Effector memory CD8-positive, alpha-beta T cell (primary cell): ENCODE data around the gene MRGPRG.

Experiments
- ATAC-seq: fragments of 150-1000 bp; cut with Tn5 transposase; replicated peaks from 2 replicates; pipeline ENCODE4 v1.10.0; 2021; ENCODE audit warnings: mild to moderate bottlenecking, moderate library complexity
- DNase-seq, 3 experiments: peaks; one replicate each; pipeline ENCODE4 v3.0.0; 2021
- H3K27ac Mint-ChIP-seq, 2 donors: one replicate each; pipeline ENCODE4 v1.8.0; 2022; ENCODE audit warnings: mild to moderate bottlenecking in 2 of 2, mixed read lengths in 2 of 2, moderate library complexity in 2 of 2
- H3K27me3 Mint-ChIP-seq, 2 donors: one replicate each; pipeline ENCODE4 v1.8.0; 2022; ENCODE audit warnings: mixed read lengths in 2 of 2
- H3K36me3 Mint-ChIP-seq: one replicate; pipeline ENCODE4 v1.8.0; 2022; ENCODE audit warnings: mild to moderate bottlenecking, moderate library complexity, mixed read lengths; ENCODE audit not compliant: insufficient read depth
- H3K4me1 Mint-ChIP-seq, 2 donors: one replicate each; pipeline ENCODE4 v1.8.0; 2022; ENCODE audit warnings: low read depth in 2 of 2, mixed read lengths in 2 of 2
- H3K4me3 Mint-ChIP-seq, 2 donors: one replicate each; pipeline ENCODE4 v1.8.0; 2022; ENCODE audit warnings: mild to moderate bottlenecking in 2 of 2, mixed read lengths in 2 of 2, moderate library complexity in 2 of 2
- H3K9me3 Mint-ChIP-seq, 2 donors: one replicate each; pipeline ENCODE4 v1.8.0; 2022; ENCODE audit warnings: mixed read lengths in 2 of 2

The MRGPRG gene

DNA sequence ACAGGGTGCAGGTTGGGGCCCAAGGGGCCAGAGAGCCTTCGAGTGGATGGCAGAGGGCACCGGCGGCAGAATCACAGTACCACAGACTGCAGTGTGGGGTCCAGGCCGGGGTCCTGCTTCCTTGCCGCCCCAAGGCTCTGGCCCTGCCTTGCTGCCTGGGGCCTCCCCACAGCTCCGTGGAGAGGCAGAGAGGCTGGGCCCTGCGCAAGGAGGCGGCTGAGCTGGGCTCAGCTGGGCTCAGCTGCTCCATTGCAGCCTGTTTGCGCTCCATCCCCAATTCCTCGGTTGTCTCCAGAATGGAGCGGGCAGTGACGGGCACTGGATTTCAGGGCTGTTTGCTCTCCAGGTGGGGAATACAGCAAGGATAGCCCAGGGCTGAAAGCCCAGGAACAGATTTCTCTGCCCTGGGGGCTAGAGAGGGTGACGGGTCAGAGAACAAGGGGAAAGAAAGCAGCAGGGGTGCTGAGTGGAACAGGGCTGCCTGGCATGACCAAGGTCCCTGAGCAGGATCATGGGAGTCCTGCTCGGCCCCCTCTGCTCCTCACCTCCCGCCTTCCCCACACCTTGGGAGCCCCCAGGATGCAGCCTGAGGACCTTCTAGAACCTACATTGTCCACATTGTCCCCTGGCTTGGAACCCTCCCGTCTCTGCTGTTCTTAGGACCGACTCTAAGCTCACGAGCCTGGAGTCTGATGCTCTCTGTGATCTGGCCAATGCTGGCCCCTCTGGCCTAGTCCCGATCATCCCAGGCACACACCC lies 18.9 kb downstream of the MRGPRG start:
- Mint-ChIP-seq H3K4me1 (peaks cover 2 to 4% of the 10 kb centered on the region in 2 donors), H3K36me3 (peaks cover 4% of the 10 kb centered on the region), H3K27me3 (peaks cover 5 to 74% of the 10 kb centered on the region in 2 donors), H3K9me3 (no peaks in the 10 kb centered on the region), H3K4me3 (no peak overlapping the region), H3K27ac (no peak overlapping the region)
- no peak for ATAC-seq
- DNase-seq, result no peak

DNA sequence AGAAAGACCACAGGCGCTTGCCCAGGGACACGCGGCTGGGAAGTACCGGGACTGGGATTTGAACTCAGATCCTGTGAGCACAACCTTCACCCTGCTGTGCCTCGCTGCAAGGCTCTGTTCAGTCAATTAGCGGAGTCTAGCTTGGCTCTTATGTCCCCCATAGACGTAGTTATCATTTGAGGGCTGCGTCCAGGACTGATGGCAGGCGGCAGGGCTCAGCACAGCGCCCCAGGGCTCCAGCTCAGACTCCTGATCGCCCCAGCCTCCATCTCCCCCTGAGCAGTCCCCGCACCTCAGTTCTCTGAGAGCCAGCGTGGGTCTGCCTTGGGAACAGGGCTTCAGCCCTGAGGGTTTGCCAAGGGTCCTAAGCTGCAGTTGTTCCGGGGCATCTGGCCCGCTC lies 19.8 kb downstream of the MRGPRG start:
- Mint-ChIP-seq H3K27ac (no peak overlapping the region), H3K36me3 (peaks cover 4% of the 10 kb centered on the region), H3K27me3 (peaks cover 5 to 78% of the 10 kb centered on the region in 2 donors), H3K4me1 (peaks cover 2 to 4% of the 10 kb centered on the region in 2 donors), H3K9me3 (no peaks in the 10 kb centered on the region), H3K4me3 (no peak overlapping the region)
- no peak for ATAC-seq
- no peak for DNase-seq

DNA sequence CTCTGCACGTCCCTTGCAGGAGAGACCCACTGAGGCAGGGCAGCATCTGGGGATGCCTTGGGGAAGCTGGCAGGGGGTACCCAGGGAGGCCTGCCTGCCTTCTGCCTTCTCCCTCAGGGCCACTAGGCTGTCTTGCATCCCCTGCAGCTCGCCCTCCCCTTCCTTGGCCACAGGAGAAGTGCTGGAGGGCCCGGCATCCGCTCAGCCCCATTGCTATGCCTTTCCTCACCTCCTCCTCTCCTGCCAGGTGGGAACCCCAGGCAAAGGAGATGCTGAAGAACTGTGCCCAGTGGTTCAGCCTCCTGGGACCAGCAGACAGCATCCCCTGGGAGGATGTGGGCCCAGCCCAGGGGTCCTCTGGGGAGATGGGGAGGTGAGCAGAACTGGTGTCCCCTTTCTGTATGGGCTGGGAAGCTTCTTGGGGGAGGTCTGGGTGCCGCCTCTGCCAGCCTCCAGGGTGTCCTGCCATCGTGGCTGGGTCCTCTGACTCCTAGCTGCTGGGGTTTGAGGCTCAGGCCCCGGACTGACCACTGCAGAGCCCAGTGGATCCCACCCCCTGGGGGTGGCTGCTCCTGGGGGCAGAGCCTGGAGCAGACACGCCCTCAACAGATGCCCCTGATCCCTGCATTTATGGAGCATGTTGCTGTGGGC lies 20.6 kb downstream of the MRGPRG start:
- no peak for ATAC-seq
- peaks cover 4% of the 10 kb centered on the region for H3K36me3 Mint-ChIP-seq
- H3K4me3 Mint-ChIP-seq, result no peak overlapping the region
- H3K27me3 Mint-ChIP-seq, result peaks cover 5 to 83% of the 10 kb centered on the region in 2 donors
- no peak for DNase-seq
- no peak overlapping the region for H3K27ac Mint-ChIP-seq
- H3K4me1 Mint-ChIP-seq, result peaks cover 2 to 4% of the 10 kb centered on the region in 2 donors
- no peaks in the 10 kb centered on the region for H3K9me3 Mint-ChIP-seq

DNA sequence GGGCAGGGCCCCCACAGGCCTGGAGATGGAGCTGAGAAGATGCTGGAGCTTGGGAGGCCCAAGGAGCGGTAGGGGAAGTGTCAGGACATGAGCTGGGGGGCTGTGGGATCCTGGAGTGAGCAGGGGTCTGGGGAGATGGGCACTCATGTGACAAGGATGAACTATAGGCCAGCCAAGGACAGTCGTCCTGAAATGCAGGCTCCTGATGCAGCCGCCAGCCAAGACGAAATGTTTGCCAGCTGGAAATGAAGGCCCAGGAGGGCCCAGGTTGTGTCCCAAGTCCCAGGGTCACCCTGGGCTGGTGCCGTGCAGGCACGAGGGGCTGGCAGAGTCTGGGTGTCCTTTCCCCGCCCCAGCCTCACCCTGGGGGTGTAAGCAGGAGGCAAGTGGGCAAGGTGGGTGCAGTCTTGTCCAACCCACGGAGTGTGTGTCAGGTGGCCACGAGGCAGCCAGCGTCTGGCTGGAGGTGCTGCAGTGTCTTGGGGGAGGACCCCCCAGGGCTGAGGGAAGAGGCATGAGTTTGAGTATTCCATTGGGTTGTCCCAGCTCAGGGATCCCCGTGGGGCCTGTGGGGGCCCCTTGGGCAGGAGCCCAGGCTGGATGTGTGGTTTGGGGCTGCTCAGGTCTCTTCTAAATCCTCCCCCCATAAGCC lies 21.4 kb downstream of the MRGPRG start:
- DNase-seq, result no peak
- no peak for ATAC-seq
- Mint-ChIP-seq H3K27ac (no peak overlapping the region), H3K9me3 (no peaks in the 10 kb centered on the region), H3K4me1 (no peaks in the 10 kb centered on the region), H3K36me3 (peaks cover 4% of the 10 kb centered on the region), H3K27me3 (peaks cover 5 to 76% of the 10 kb centered on the region in 2 donors), H3K4me3 (no peak overlapping the region)

DNA sequence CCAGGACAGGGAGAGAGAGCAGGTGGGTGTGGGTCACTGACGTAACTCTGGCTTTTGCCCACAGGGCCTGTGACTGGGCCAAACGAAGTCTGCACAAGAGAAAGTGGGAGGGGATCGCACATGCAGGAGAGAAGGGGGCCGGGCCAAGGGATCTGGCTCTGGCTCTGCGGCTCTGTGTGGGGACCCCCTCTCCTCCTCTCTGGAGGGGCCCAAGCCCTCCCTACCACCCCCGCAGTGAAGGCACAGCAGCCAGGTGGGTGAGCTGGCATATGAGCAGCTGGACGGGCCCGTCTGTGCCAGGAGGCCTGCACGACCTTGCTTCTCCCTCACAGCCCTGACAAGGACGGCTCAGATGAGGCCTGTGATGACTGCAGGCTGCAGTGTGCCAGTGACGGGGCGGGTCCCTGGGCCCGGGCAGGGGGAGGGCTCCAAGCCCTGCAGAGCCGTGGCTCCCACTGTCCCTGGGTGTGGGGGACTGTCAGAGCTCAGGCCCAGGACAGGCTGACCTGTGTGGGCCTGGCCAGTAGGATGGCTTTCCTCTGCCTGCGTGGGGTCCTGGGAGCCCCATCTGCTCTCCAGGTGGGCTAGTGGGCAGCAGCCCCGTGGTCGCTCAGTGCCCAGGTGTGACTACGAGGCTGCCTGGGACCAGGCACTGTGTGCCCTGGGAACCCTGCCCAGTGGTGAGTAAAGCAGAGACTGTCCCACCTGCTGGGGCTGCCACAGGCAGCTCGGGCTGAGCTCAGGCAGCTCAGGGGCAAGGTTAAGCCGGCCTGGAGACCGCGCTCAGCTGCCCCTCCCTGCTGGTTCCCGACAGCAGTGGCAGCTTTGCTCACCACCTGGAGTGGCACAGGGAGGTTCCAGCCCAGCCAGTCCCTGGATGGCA lies 22.2 kb downstream of the MRGPRG start:
- H3K27me3 Mint-ChIP-seq, result peaks cover 0 to 70% of the 10 kb centered on the region in 2 donors
- H3K9me3 Mint-ChIP-seq, result no peaks in the 10 kb centered on the region
- no peaks in the 10 kb centered on the region for H3K4me1 Mint-ChIP-seq
- no peak for ATAC-seq
- H3K27ac Mint-ChIP-seq, result no peak overlapping the region
- no peak for DNase-seq
- H3K4me3 Mint-ChIP-seq, result no peak overlapping the region
- peaks cover 4% of the 10 kb centered on the region for H3K36me3 Mint-ChIP-seq

DNA sequence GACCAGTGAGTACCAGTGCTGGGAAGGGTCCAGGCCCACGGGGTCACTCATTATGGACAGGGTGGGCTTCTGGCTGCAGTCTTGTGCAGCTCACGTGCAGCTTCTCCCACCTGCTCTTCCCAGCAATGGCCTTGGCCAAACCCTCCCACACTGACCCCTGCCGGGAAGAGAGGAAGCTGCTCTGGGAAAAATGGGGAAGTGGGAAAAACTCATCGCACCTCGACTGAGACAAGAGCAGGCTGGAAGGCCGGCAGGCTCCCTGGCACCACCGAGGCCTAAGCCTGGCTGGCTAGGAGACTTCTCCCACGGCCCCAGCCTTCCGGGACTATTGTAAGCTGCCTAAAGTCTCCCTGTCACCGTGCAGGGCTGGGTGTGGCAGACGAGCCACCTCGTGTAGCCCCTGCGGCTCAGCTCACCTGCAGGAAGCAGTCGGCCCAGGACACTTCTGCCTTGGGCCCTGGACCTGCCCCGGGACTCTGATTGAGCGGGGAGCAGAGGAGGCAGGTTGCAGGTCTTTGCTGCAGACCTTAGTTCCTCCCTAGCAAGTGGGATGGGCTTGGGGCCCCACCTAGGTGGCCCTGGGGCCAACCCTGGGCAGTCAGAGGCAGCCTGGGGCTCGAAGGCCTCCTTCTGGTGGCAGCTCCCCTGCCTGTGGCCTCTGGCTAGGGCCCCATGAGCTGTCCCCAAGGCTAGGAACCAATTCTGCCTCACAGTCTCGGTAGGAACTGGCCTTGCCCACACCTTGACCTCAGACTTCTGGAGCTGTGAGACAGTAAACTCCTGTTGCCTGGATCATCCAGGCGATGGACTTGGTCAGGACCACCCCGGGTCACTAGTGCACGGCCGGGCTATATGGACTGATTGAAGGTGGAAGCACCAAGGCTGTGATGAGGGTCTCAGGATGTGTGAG lies 23.1 kb downstream of the MRGPRG start:
- no peak for DNase-seq
- H3K27me3 Mint-ChIP-seq, result peaks cover 0 to 61% of the 10 kb centered on the region in 2 donors
- peaks cover 4% of the 10 kb centered on the region for H3K36me3 Mint-ChIP-seq
- no peak overlapping the region for H3K4me3 Mint-ChIP-seq
- H3K27ac Mint-ChIP-seq, result no peak overlapping the region
- no peak for ATAC-seq
- H3K9me3 Mint-ChIP-seq, result no peaks in the 10 kb centered on the region
- H3K4me1 Mint-ChIP-seq, result no peaks in the 10 kb centered on the region

DNA sequence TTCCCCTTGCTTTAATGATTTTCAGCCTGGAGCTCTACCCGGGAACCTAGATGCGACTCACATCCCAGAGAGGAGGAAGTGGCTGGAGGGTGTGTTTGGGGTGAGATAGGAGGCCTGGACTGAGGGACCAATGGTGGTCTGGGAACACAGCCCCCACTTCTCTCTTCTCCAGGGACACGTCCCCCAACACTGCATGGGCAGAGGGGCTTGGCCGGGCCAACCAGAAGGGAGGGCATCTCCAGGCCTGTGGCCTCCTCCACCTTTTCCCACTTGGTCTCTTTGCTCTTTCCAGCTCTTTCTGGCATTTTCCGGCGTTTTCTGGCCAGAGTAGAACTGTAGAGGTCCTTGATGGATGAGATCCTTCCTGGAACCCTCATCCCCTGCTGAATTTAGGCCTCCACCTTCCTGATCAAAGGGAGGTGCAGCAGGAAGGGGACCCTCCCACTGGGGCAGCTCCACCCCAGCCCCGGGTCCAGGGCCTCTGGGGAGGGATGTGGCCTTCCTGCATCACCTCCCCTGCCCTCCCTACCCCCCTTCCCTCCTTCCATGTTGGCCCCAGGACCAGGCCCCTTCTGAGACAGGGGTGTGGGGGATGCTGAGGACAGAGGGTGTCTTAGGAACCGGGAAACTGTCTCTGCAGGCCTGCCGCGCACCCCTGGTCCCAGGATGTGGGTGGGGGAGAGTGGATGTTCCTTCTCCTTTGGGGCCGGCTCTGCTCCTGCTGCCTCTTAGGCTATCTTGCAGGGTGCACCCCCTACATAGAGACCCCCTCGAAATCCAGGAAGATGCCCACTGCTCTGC lies 24.4 kb downstream of the MRGPRG start:
- H3K4me3 Mint-ChIP-seq, result no peak overlapping the region
- peaks cover 5 to 57% of the 10 kb centered on the region in 2 donors for H3K27me3 Mint-ChIP-seq
- peaks cover 4% of the 10 kb centered on the region for H3K36me3 Mint-ChIP-seq
- DNase-seq, result no peak
- H3K27ac Mint-ChIP-seq, result no peak overlapping the region
- no peak for ATAC-seq
- H3K9me3 Mint-ChIP-seq, result no peaks in the 10 kb centered on the region
- no peaks in the 10 kb centered on the region for H3K4me1 Mint-ChIP-seq

DNA sequence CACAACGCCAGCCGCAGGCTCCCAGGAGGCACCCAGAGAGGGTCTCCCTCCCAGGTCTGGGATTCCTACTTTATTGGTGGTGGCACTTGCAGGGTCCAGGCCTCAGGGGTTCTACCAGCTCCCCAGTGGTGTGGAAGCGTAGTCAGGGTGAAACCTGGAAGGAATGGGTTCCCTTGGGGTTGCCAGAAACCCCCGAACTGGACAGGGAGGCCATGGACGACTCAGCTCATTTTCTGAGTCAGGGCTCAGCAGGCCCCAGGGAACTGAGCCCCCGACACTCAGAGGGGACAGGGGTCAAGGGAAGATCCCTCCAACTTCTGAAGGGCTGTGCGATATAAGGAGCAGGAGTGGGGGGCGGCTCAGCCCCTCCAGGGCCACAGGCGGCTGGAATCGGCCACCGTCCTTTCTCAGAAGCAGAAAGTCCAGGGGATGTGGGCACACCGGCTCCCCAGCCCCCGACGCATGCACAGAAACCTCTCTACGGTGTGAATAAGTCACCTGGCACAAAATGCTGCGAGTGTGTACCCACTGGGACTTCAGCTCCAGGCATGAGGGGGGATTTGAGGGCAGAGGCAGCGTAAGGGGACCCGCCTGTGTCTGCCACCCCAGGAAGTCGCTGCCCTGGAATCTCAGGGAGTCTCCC lies 25.1 kb downstream of the MRGPRG start:
- H3K4me1 Mint-ChIP-seq, result no peaks in the 10 kb centered on the region
- DNase-seq (no peak), ATAC-seq (no peak)
- H3K27me3 Mint-ChIP-seq, result peaks cover 5 to 52% of the 10 kb centered on the region in 2 donors
- H3K9me3 Mint-ChIP-seq, result no peaks in the 10 kb centered on the region
- H3K4me3 Mint-ChIP-seq, result no peak overlapping the region
- H3K36me3 Mint-ChIP-seq, result peaks cover 4% of the 10 kb centered on the region
- no peak overlapping the region for H3K27ac Mint-ChIP-seq

DNA sequence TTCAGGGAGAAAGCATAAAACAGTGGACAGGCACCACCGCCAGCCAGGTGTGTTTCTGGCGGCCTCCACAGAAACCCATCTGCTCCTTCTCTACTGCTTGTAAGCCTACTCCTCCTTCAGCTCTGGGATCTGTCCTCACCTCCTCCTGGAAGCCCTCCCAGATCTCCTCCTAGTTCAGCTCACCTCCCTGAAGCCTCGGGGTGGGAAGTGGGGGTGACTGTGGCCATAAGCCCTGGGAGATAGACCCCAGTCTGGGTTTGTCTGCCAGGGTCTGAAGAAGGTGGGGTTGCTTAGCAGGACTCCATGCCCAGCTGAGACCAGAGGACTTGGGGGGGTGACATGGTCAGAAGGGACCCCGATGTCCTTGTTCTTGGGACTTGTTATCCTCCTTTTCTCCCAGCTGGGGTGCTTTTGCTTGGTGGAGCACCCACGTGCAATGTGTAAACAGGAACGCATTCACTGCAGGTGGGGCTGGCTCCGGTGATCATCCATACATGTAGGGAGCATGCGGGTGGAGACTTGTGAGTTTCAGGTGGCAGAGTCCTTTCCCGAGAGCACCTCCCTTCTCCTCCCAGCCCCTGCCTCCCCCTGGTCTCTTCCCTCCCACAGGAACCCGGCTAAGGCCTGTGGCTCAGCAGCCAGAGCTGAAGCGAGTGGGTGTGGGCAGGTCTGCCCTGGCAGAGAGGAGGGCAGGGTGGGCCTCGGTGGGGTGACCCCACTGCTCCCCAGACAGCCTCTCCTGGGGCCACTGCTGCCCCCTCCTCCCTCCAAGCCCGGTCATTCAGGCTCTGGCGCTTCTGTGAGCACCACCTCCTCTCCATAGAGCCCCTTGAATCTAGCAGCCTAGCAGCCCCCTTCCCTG lies 25.9 kb downstream of the MRGPRG start:
- no peaks in the 10 kb centered on the region for H3K4me1 Mint-ChIP-seq
- no peak for DNase-seq
- no peak overlapping the region for H3K27ac Mint-ChIP-seq
- no peak for ATAC-seq
- H3K36me3 Mint-ChIP-seq, result peaks cover 4% of the 10 kb centered on the region
- H3K27me3 Mint-ChIP-seq, result peaks cover 5 to 48% of the 10 kb centered on the region in 2 donors
- H3K4me3 Mint-ChIP-seq, result no peak overlapping the region
- H3K9me3 Mint-ChIP-seq, result no peaks in the 10 kb centered on the region

DNA sequence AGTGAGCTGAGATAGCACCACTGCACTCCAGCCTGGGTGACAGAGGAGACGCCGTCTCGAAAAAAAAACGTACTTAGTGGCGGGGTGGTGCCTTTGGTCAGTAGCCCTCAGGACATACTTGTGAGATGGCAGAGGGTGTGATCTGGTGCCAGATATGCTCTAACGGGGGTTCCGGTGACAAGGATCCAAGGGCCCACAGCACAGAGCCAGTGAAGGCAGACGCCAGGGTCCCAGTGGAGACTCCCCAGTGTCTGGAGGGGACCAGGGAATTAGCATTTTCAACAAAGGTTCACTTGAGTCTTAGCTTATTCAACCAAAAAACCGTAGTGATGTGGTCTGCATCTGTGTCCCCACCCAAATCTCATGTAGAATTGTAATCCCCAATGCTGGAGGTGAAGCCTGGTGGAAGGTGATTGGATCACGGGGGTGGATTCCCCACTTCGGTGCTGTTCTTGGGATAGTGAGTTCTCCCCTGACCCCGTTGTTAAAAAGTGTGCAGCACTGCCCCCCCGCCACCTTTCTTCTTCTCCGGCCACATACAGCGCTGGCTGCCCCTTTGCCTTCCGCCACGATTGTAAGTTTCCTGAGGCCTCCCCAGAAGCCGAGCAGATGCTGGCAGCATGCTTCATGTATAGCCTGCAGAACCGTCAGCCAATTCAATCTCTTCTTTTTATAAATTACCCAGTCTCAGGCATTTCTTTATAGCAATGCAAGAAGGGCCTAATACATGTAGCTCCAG lies 26.9 kb downstream of the MRGPRG start:
- DNase-seq (no peak), ATAC-seq (no peak)
- no peaks in the 10 kb centered on the region for H3K9me3 Mint-ChIP-seq
- peaks cover 5 to 47% of the 10 kb centered on the region in 2 donors for H3K27me3 Mint-ChIP-seq
- H3K36me3 Mint-ChIP-seq, result peaks cover 2% of the 10 kb centered on the region
- no peak overlapping the region for H3K27ac Mint-ChIP-seq
- H3K4me1 Mint-ChIP-seq, result no peaks in the 10 kb centered on the region
- no peak overlapping the region for H3K4me3 Mint-ChIP-seq
